Upper lobe of left lung (tissue), 6 donors: ENCODE results near the gene LMF2. TPM values are rescaled to one million over a fixed set of nuclear protein-coding genes. Genes with fewer than 3 reads are reported as not detected.

Experiments used
- ATAC-seq, 2 donors: fragments of 200-7000 bp; cut with Tn5 transposase; one replicate each; pipeline ENCODE4 v1.9.1; 2022; ENCODE audit warnings: mild to moderate bottlenecking in 2 of 2, moderate library complexity in 2 of 2; ENCODE audit not compliant: low FRiP score in 2 of 2
- DNase-seq, 2 donors: peaks; one replicate each; pipeline ENCODE4 v3.0.0-alpha.2; 2019 to 2020
- H3K27ac ChIP-seq, 4 donors: fragments of 200-600 bp; sonication (generic); one replicate each; pipeline ENCODE4 v1.5.1; 2016 to 2019
- H3K27me3 ChIP-seq, 4 donors: fragments of 200-600 bp; sonication (generic); one replicate each; pipeline ENCODE4 v1.5.1; 2017 to 2019
- H3K36me3 ChIP-seq, 4 donors: fragments of 200-600 bp; sonication (generic); one replicate each; pipeline ENCODE4 v1.5.1; 2016 to 2019
- H3K4me1 ChIP-seq, 4 donors: fragments of 200-600 bp; sonication (generic); one replicate each; pipeline ENCODE4 v1.5.1; 2018 to 2019
- H3K4me3 ChIP-seq, 4 donors: fragments of 200-600 bp; sonication (generic); one replicate each; pipeline ENCODE4 v1.5.1; 2017 to 2019; ENCODE audit warnings: mild to moderate bottlenecking in 2 of 4, moderate library complexity in 1 of 4
- H3K9me3 ChIP-seq, 4 donors: fragments of 200-600 bp; sonication (generic); one replicate each; pipeline ENCODE4 v1.5.1; 2018 to 2019
- CTCF ChIP-seq, 6 experiments: fragments of 450-650 bp in 4 of 6; fragments of 200-600 bp in 2 of 6; sonication (generic) in 2 of 6; IDR thresholded peaks; one replicate each; pipeline ENCODE4 v1.5.1; 2016 to 2019; ENCODE audit warnings: antibody characterized with exemption in 6 of 6
- EP300 ChIP-seq, 4 donors: sonication (generic); formaldehyde crosslinking; IDR thresholded peaks; one replicate each; pipeline ENCODE4 v1.5.1; 2017; ENCODE audit warnings: antibody characterized with exemption in 4 of 4, control low read depth in 2 of 4
- POLR2A ChIP-seq, 4 donors: fragments of 450-650 bp; IDR thresholded peaks; one replicate each; pipeline ENCODE4 v1.5.1; 2016 to 2017; ENCODE audit warnings: antibody characterized with exemption in 4 of 4, mild to moderate bottlenecking in 2 of 4
- POLR2AphosphoS5 ChIP-seq, 2 donors: sonication (generic); formaldehyde crosslinking; IDR thresholded peaks; one replicate each; pipeline ENCODE4 v1.5.1; 2017; ENCODE audit warnings: antibody characterized with exemption in 2 of 2
- WGBS, 2 donors: methylation state at CpG; one replicate each; pipeline ENCODE4 v1.1.5; 2017 to 2018; 5-methylcytosine and 5-hydroxymethylcytosine counted together
- total RNA-seq, 6 donors: library from RNA; depleted of rRNA in 4 of 6; stranded (reverse); fragments of >200 nt in 4 of 6; gene quantifications; one replicate each; pipeline versions ENCODE4 v1.1.0 to v1.2.1, GENCODE V29; 2016 to 2021
- donor health status: DM: no; HTN: no; CAD: no; lungs with moderate emphysema.
- donor health status: DM: no; HTN: yes; CAD: no; lungs with severe emphysema.

The LMF2 gene
- total RNA-seq, 6 donors from 2014 or later: 36.0 to 87.4 (median 77.4) TPM

DNA sequence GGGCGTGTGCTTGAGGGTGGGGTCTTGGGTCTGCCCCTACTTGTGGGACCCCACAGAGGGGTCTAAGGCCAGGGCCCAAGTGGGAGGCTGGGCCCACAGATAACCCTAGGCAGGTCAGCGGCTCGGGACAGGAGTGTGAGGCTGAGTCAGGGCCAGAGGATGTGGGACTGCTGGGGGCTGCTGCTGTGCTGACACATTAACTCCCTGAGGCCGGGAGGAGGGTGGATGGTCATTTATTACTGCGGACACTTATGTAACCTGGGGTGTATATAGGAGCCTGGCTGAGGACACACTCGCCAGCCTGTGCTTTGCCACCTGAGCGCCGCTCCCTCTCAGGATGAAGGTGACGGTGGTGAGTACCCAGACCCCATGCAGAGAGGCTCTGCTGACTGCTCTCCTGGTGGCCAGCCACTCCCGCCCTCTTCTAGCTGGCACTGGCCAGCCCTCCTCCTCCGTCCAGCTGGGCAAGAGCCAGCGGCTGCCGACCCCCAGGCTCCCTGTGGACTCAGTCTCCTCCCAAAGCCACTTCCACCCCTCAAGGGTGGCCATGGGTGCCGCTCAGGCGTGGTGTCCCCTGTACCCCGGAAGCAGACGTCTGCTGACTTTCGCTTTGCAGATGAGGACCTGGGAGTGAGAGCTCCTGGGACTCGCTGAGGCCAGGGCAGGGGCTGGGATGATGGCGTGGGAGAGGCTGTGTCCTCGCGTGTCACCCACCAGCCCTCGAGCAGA lies 20.8 kb downstream of the LMF2 start, which contains the start of gene MIOX:
Gene MIOX, plus strand, starts transcription at position 299 of the 729 bp plus-strand sequence. Its CDS starts 39 bp downstream, at position 338.
- Histone ChIP-seq H3K27ac (no peak within 1 kb of the TSS), H3K4me1 (peaks cover 5 to 12% (median 6%) of the 10 kb centered on the region in 4 donors), H3K9me3 (no peaks in the 10 kb centered on the region), H3K36me3 (no peaks in the 10 kb centered on the region), H3K4me3 (no peak within 1 kb of the TSS), H3K27me3 (peaks cover 0 to 13% (median 7%) of the 10 kb centered on the region in 4 donors)
- 70 to 75% methylated on average over 17 to 23 of the region's 23 CpGs for WGBS, 2 donors
- DNase-seq (peak in 1 of 2 donors; percentile 72), ATAC-seq (no peak)
- TF ChIP-seq EP300 (IDR thresholded peaks at IDR 0.05) (no peak), POLR2AphosphoS5 (IDR thresholded peaks at IDR 0.05) (no peak), CTCF (IDR thresholded peaks at IDR 0.05) (no peak), POLR2A (IDR thresholded peaks at IDR 0.05) (no peak)

DNA sequence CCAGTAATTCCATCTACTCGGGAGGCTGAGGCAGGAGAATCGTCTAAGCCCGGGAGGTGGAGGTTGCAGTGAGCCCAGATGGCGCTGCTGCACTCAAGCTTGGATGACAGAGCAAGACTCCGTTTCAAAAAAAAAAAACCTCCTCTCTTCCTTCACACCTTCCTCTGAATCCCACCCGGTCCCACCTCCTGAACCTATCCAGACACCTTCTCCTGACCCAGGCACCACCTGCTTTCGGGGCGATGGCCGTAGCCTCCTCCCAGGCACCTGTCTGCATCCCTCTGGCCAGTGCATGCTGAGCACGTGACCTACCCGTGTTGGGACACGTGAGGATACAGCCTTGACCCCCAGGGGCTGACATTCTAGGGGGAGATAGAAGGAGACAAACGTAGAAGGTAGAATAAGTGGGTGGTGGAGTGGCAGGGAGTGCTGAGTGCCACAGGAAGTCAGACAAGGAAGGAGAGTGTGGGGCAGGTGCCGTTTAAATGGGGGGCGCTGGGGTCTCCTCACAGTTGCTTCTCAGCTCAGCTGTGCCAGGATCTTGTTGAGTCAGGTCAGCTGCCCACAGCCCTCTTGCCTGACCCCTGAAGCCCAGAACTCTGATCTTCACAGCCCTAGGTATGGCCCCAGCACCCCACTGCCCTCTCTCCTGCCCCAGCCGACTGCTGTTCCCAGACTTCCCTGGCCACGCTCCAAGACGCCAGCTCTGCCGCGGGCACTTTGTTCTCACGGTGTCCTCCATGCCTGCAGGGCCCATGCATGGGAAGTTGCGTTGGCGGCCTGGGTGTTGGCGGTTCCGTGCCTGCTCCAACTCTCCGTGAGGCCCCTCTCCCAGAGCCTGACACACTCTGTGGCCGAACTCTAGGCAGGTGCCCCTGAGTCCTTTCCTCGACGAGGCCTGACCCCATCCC lies 22.0 kb downstream of the LMF2 start:
- H3K4me1 ChIP-seq: peaks cover 12 to 17% (median 13%) of the 10 kb centered on the region in 4 donors
- 56 to 63% methylated on average over 23 to 26 of the region's 29 CpGs for WGBS, 2 donors

DNA sequence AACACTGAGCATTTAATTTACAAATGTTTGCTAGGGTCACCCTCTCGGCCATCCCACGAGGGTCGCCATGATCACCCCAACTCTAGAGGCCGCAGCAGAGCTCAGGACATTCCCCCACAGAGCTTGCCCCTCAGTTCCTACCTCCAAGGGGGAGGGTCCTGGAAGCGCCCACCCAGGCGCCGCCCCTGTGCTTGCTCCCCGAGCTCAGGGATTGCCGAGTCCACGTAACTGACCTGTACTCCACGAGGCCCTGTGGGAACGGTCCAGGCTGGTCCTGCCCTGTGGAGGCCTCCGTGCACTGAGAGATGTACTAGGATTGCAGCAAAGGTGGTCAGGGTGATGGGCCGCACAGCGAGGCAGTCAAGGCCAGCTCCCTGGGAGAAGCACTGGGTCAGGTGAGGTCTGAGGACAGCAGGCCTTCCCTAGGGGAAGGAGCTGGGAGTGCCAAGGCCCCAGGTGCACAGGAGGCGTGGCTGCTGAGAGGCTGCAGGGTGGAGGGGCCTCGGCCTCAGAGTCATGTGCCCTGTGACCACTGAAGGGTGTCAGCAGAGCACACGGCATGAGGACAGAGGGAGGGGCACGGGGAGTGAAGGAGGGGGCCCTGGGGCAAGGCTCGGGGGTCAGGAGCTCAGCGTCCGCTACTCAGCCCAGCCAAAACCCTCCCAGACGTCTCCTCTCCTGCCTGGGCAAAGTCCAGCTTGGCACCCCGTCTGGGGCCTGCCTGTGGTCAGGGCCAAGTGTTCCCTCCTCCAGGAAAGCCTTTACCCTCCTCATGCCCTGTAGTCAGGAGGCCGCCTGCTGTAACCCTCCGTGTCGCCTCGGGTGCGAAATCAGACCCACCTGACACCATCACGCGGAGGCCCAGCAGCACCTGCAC lies 23.3 kb downstream of the LMF2 start:
- Histone ChIP-seq H3K9me3 (no peaks in the 10 kb centered on the region), H3K4me3 (no peak overlapping the region), H3K27ac (no peak overlapping the region), H3K27me3 (peaks cover 0 to 22% (median 13%) of the 10 kb centered on the region in 4 donors), H3K4me1 (peaks cover 12 to 17% (median 13%) of the 10 kb centered on the region in 4 donors), H3K36me3 (no peaks in the 10 kb centered on the region)
- TF ChIP-seq CTCF (IDR thresholded peaks at IDR 0.05): no peak
- TF ChIP-seq EP300 (IDR thresholded peaks at IDR 0.05): no peak
- no peak for TF ChIP-seq POLR2A (IDR thresholded peaks at IDR 0.05)
- no peak for TF ChIP-seq POLR2AphosphoS5 (IDR thresholded peaks at IDR 0.05)
- DNase-seq: peak in 1 of 2 donors; percentile 76
- peak in 1 of 2 donors; percentile 20 for ATAC-seq
- 81 to 82% methylated on average over 24 to 29 of the region's 31 CpGs for WGBS, 2 donors

More for the DNA sequence above, 22.0 kb downstream of the LMF2 start:
- TF ChIP-seq POLR2A (IDR thresholded peaks at IDR 0.05) (no peak), CTCF (IDR thresholded peaks at IDR 0.05) (no peak), EP300 (IDR thresholded peaks at IDR 0.05) (no peak), POLR2AphosphoS5 (IDR thresholded peaks at IDR 0.05) (no peak)
- H3K9me3 ChIP-seq: no peaks in the 10 kb centered on the region
- H3K27ac ChIP-seq: no peak overlapping the region
- peaks cover 0 to 22% (median 13%) of the 10 kb centered on the region in 4 donors for H3K27me3 ChIP-seq
- H3K36me3 ChIP-seq: no peaks in the 10 kb centered on the region
- no peak overlapping the region for H3K4me3 ChIP-seq
- peak; percentile 73 to 83 for DNase-seq
- peak in 1 of 2 donors; percentile 12 for ATAC-seq

DNA sequence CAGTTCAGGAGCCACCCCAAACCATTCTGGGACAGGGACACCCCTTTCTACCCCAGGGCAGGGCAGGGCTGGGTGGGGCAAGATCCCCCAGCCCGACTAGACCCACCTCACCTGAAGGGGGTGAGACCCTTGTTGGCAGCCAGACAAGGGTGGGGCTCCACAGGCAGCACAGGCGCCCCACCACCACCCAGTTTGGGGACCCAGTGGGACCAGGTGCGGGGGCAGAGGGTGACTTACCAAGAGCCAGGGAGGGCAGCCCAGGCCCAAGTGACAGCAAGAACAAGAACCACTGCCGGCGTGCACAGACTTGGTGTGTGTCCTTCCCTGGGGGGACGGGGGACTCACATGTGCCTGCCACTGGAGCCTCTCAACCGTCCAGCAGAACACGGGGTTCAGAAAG lies 23.9 kb downstream of the LMF2 start:
- WGBS, 2 donors: 96% methylated on average over 8 of the region's 8 CpGs; no CpG with 5 or more reads in 1 of the 2 donors
- H3K9me3 ChIP-seq: no peaks in the 10 kb centered on the region
- peaks cover 12 to 17% (median 13%) of the 10 kb centered on the region in 4 donors for H3K4me1 ChIP-seq
- no peak for DNase-seq
- H3K27ac ChIP-seq: no peak overlapping the region
- no peaks in the 10 kb centered on the region for H3K36me3 ChIP-seq
- no peak overlapping the region for H3K4me3 ChIP-seq
- no peak for ATAC-seq
- TF ChIP-seq POLR2A (IDR thresholded peaks at IDR 0.05): no peak
- TF ChIP-seq CTCF (IDR thresholded peaks at IDR 0.05): no peak
- TF ChIP-seq EP300 (IDR thresholded peaks at IDR 0.05): no peak
- no peak for TF ChIP-seq POLR2AphosphoS5 (IDR thresholded peaks at IDR 0.05)
- peaks cover 0 to 22% (median 13%) of the 10 kb centered on the region in 4 donors for H3K27me3 ChIP-seq
